H1 (cell line): ENCODE measurements around the gene PTTG2. TPM values are rescaled to one million over a fixed set of nuclear protein-coding genes. Genes with fewer than 3 reads are reported as not detected.

Source experiments
- CTCF ChIA-PET: fragments of 300-600 bp; sonication (Branson Sonifier 250); formaldehyde crosslinking; loops from one replicate; lab custom pipeline; 2021; ENCODE audit not compliant: partially characterized antibody; lab: Charles Lee
- POLR2A ChIA-PET: fragments of 300-600 bp; sonication (Branson Sonifier 250); formaldehyde crosslinking; loops from one replicate; lab custom pipeline; 2021; ENCODE audit warnings: inconsistent platforms; ENCODE audit not compliant: partially characterized antibody; lab: Charles Lee
- DNase-seq, 2 experiments: peaks; one replicate each; pipeline versions ENCODE4 v3.0.0 to v3.0.0-alpha.2; 2010 to 2022; ENCODE audit warnings: low spot score in 2 of 2, low read depth in 1 of 2, mixed read lengths in 1 of 2
- FAIRE-seq: peaks from 2 replicates; lab custom pipeline; 2011; peaks lifted over from hg19 to GRCh38; lab: Jason Lieb, UNC
- H2AFZ ChIP-seq: 2 replicates; pipeline ENCODE4 v1.8.1; 2012; ENCODE audit warnings: low read length, inconsistent platforms
- H2AK5ac ChIP-seq: 2 replicates; pipeline ENCODE4 v1.6.1; 2013; ENCODE audit warnings: low read depth, low read length
- H2BK120ac ChIP-seq: replicated peaks from 2 replicates; pipeline ENCODE3; 2013; ENCODE audit warnings: low read depth, low read length, inconsistent platforms
- H2BK12ac ChIP-seq: 2 replicates; pipeline ENCODE4 v1.6.1; 2013; ENCODE audit warnings: low read depth, low read length
- H2BK15ac ChIP-seq: 2 replicates; pipeline ENCODE4 v1.6.1; 2013; ENCODE audit warnings: low read length
- H2BK20ac ChIP-seq: 2 replicates; pipeline ENCODE4 v1.6.1; 2013; ENCODE audit warnings: low read length
- H2BK5ac ChIP-seq: 2 replicates; pipeline ENCODE4 v1.6.1; 2013; ENCODE audit warnings: low read depth, low read length
- H3K14ac ChIP-seq: 2 replicates; pipeline ENCODE4 v1.6.1; 2013; ENCODE audit warnings: inconsistent platforms; ENCODE audit not compliant: insufficient read length
- H3K18ac ChIP-seq: 2 replicates; pipeline ENCODE4 v1.6.1; 2013; ENCODE audit warnings: low read length; ENCODE audit errors: extremely low read depth
- H3K23ac ChIP-seq: 2 replicates; pipeline ENCODE4 v1.6.1; 2013; ENCODE audit warnings: inconsistent platforms; ENCODE audit not compliant: insufficient read length
- H3K23me2 ChIP-seq: 2 replicates; pipeline ENCODE4 v1.6.1; 2013; ENCODE audit warnings: low read depth, low read length
- H3K27ac ChIP-seq: 2 replicates; pipeline ENCODE4 v1.6.1; 2011; ENCODE audit warnings: low read depth, low read length, inconsistent platforms
- H3K27me3 ChIP-seq, 4 experiments: replicated peaks in 1 of 4; 1 replicate in 1 of 4; 2 replicates in 3 of 4; pipeline versions ENCODE4 v1.6.1 to v1.8.1; 2011 to 2013; ENCODE audit warnings: low read length in 3 of 4, mild to moderate bottlenecking in 3 of 4, inconsistent platforms in 2 of 4, mixed read lengths in 2 of 4, moderate library complexity in 1 of 4; ENCODE audit not compliant: control insufficient read depth in 3 of 4, insufficient read depth in 3 of 4; ENCODE audit errors: extremely low read depth in 1 of 4
- H3K36me3 ChIP-seq, 4 experiments: 2 replicates each; pipeline versions ENCODE4 v1.6.1 to v1.8.1; 2011 to 2013; ENCODE audit warnings: mild to moderate bottlenecking in 4 of 4, low read length in 3 of 4, moderate library complexity in 2 of 4, control low read depth in 1 of 4, inconsistent platforms in 1 of 4; ENCODE audit not compliant: insufficient read depth in 4 of 4, control insufficient read depth in 2 of 4
- H3K4ac ChIP-seq: replicated peaks from 2 replicates; pipeline ENCODE3; 2013; ENCODE audit warnings: low read length, low read depth, mixed read lengths, inconsistent platforms; ENCODE audit not compliant: insufficient read length
- H3K4me1 ChIP-seq, 4 experiments: replicated peaks in 1 of 4; 1 replicate in 1 of 4; 2 replicates in 3 of 4; pipeline versions ENCODE4 v1.6.1 to v1.8.1; 2011 to 2013; ENCODE audit warnings: low read length in 3 of 4, inconsistent platforms in 2 of 4, mixed read lengths in 1 of 4; ENCODE audit not compliant: insufficient read depth in 4 of 4, control insufficient read depth in 3 of 4
- H3K4me2 ChIP-seq, 2 experiments: 2 replicates each; pipeline versions ENCODE4 v1.6.1 to v1.8.1; 2011 to 2013; ENCODE audit warnings: low read depth in 2 of 2, low read length in 2 of 2, control low read depth in 1 of 2, inconsistent platforms in 1 of 2, mild to moderate bottlenecking in 1 of 2; ENCODE audit not compliant: insufficient read depth in 1 of 2
- H3K4me3 ChIP-seq, 4 experiments: fragments of 200-600, 300-600 bp in 1 of 4; sonication (generic), shearing (Covaris generic), sonication (Bioruptor Twin) in 1 of 4; 2 replicates each; pipeline versions ENCODE4 v1.5.1 to v1.8.1; 2011 to 2016; ENCODE audit warnings: low read length in 4 of 4, low read depth in 3 of 4, control low read depth in 2 of 4, inconsistent platforms in 2 of 4, mild to moderate bottlenecking in 2 of 4, mixed read lengths in 1 of 4, moderate library complexity in 1 of 4; ENCODE audit not compliant: insufficient read depth in 2 of 4; ENCODE audit errors: extremely low read depth in 1 of 4
- H3K56ac ChIP-seq: replicated peaks from 2 replicates; pipeline ENCODE3; 2013; ENCODE audit warnings: low read depth, mild to moderate bottlenecking, mixed read lengths, low read length, inconsistent platforms; ENCODE audit not compliant: insufficient read length
- H3K79me1 ChIP-seq: 2 replicates; pipeline ENCODE4 v1.6.1; 2013; ENCODE audit warnings: low read depth, low read length, control low read depth
- H3K79me2 ChIP-seq, 2 experiments: 2 replicates each; pipeline versions ENCODE4 v1.6.1 to v1.8.1; 2012 to 2013; ENCODE audit warnings: low read length in 2 of 2, mild to moderate bottlenecking in 2 of 2, inconsistent platforms in 1 of 2; ENCODE audit not compliant: insufficient read depth in 2 of 2, control insufficient read depth in 1 of 2
- H3K9ac ChIP-seq, 4 experiments: replicated peaks in 1 of 4; 1 replicate in 1 of 4; 2 replicates in 3 of 4; pipeline versions ENCODE4 v1.6.1 to v1.8.1; 2011 to 2013; ENCODE audit warnings: low read depth in 3 of 4, low read length in 3 of 4, control low read depth in 2 of 4, mild to moderate bottlenecking in 2 of 4, moderate library complexity in 2 of 4, inconsistent platforms in 1 of 4; ENCODE audit errors: extremely low read depth in 1 of 4
- H3K9me3 ChIP-seq, 2 experiments: 2 replicates each; pipeline versions ENCODE4 v1.6.1 to v1.8.1; 2012 to 2013; ENCODE audit warnings: mild to moderate bottlenecking in 2 of 2, moderate library complexity in 2 of 2, control low read depth in 1 of 2, inconsistent platforms in 1 of 2, low read depth in 1 of 2, low read length in 1 of 2, mixed read lengths in 1 of 2; ENCODE audit not compliant: insufficient read depth in 2 of 2
- H4K20me1 ChIP-seq, 2 experiments: replicated peaks in 1 of 2; 2 replicates each; pipeline versions ENCODE3 to v1.8.1; 2011 to 2013; ENCODE audit warnings: inconsistent platforms in 2 of 2, low read length in 2 of 2, mild to moderate bottlenecking in 1 of 2; ENCODE audit not compliant: insufficient read depth in 2 of 2, control insufficient read depth in 1 of 2
- H4K5ac ChIP-seq: 2 replicates; pipeline ENCODE4 v1.6.1; 2013; ENCODE audit warnings: low read length, low read depth, mixed read lengths, inconsistent platforms; ENCODE audit not compliant: insufficient read length
- H4K8ac ChIP-seq: 2 replicates; pipeline ENCODE4 v1.8.0; 2013; ENCODE audit warnings: mild to moderate bottlenecking, moderate library complexity, low read length, inconsistent platforms; ENCODE audit not compliant: insufficient read depth; ENCODE audit errors: extremely low read depth
- H4K91ac ChIP-seq: replicated peaks from 2 replicates; pipeline ENCODE3; 2013; ENCODE audit warnings: low read length, mixed read lengths, inconsistent platforms; ENCODE audit not compliant: insufficient read length
- BCL11A ChIP-seq, 2 experiments: IDR thresholded peaks; one replicate each; pipeline ENCODE4 v1.6.1; 2011; ENCODE audit warnings: low read depth in 2 of 2, low read length in 2 of 2, mild to moderate bottlenecking in 2 of 2
- E2F6 ChIP-seq: IDR thresholded peaks from 2 replicates; pipeline ENCODE4 v1.6.1; 2012; ENCODE audit warnings: inconsistent platforms
- EP300 ChIP-seq, 2 experiments: IDR thresholded peaks; 1 replicate in 1 of 2; 2 replicates in 1 of 2; pipeline ENCODE4 v1.6.1; 2011 to 2012; ENCODE audit warnings: low read depth in 2 of 2, low read length in 2 of 2, mild to moderate bottlenecking in 2 of 2, borderline replicate concordance in 1 of 2, inconsistent platforms in 1 of 2, moderate library complexity in 1 of 2
- GABPA ChIP-seq: IDR thresholded peaks from 2 replicates; pipeline ENCODE4 v1.6.1; 2011; ENCODE audit warnings: mild to moderate bottlenecking, low read length, moderate library complexity, borderline replicate concordance; ENCODE audit not compliant: insufficient read depth
- NANOG ChIP-seq: IDR thresholded peaks from 2 replicates; pipeline ENCODE4 v1.6.1; 2011; ENCODE audit warnings: low read length, low read depth, mild to moderate bottlenecking, inconsistent platforms; ENCODE audit not compliant: insufficient read depth, poor library complexity, severe bottlenecking
- WGBS, 2 experiments: shearing (Covaris generic) in 1 of 2; methylation state at CpG; one replicate each; pipeline versions ENCODE4 v1.1.6 to v1.1.7; 2013 to 2015; ENCODE audit warnings: low lambda C conversion rate in 2 of 2, mixed read lengths in 2 of 2, inconsistent platforms in 1 of 2, low coverage in 1 of 2, missing lambda C conversion rate in 1 of 2; ENCODE audit not compliant: insufficient replicate concordance in 2 of 2, insufficient coverage in 1 of 2, insufficient read length in 1 of 2; ENCODE audit errors: extremely low coverage in 1 of 2, missing lambda C conversion rate in 1 of 2; 5-methylcytosine and 5-hydroxymethylcytosine counted together
- polyA plus RNA-seq, 7 experiments: library from polyadenylated mRNA; depleted of rRNA in 3 of 7; stranded (reverse) in 5 of 7; unstranded in 2 of 7; fragments of >200 nt in 5 of 7; fragments of 200-250 nt in 2 of 7; gene quantifications; 1 replicate in 5 of 7; 2 replicates in 1 of 7; 4 replicates in 1 of 7; pipeline versions ENCODE4 v1.2.1 to v1.2.3, GENCODE V29; 2011 to 2013; ENCODE audit warnings: missing spikeins in 2 of 7, mixed read lengths in 2 of 7
- total RNA-seq: library from RNA; stranded (reverse); fragmentation: NEBNext Ultra II Directional; extraction: Animal tissue kit (Norgen Biotek cat#: 25700); gene quantifications from 2 replicates; pipeline ENCODE4 v1.2.1, GENCODE V29; 2021

The PTTG2 gene
- total and polyA plus RNA-seq, 2 of the 8 experiments (the other 6 are each of a cell fraction or from before 2014, with no cell fraction given), result not detected

DNA sequence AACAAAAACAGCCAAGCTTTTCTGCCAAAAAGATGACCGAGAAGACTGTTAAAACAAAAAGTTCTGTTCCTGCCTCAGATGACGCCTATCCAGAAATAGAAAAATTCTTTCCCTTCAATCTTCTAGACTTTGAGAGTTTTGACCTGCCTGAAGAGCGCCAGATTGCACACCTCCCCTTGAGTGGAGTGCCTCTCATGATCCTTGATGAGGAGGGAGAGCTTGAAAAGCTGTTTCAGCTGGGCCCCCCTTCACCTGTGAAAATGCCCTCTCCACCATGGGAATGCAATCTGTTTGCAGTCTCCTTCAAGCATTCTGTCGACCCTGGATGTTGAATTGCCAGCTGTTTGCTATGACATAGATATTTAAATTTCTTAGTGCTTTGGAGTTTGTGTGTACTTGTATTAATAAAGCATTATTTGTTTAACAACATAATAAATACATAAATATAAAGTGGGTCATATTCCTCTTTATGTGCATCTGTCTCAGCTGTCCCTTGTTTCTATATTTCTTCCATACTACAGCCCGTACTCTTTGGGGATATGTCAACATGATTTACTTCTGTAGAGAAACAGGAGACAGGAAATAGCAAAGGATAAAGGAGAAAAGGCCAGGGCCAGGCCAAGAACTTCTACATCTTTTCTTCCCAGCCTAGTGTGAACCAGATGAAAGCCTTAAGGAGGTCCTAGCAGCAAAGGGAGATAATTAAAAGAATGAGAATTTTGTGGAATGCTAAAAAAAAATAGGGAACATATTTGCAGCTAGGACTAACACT, 667 bp downstream of the PTTG2 start:
- H3K4ac ChIP-seq, result no peak overlapping the region
- no peak overlapping the region for H3K14ac ChIP-seq
- H3K56ac ChIP-seq, result no peak overlapping the region

More for the DNA sequence above, 667 bp downstream of the PTTG2 start:
- no peaks in the 10 kb centered on the region for H3K79me1 ChIP-seq
- H3K18ac ChIP-seq, result no peak overlapping the region
- no peak overlapping the region for H4K91ac ChIP-seq
- ChIA-PET POLR2A (interaction anchor here (1.3 kb wide), 1 partner anchor 9 kb away, joined by 4 read pairs; no protein-coding TSS in a partner anchor), CTCF (interaction anchor here (0.6 to 1.3 kb wide), 2 partner anchors 9 to 25 kb away, joined by 3 read pairs; no protein-coding TSS in a partner anchor)
- H3K9ac ChIP-seq, result no peak overlapping the region
- no peak overlapping the region for H4K5ac ChIP-seq
- no peak for FAIRE-seq
- no peak overlapping the region for H3K27ac ChIP-seq
- H2AFZ ChIP-seq, result no peak overlapping the region
- TF ChIP-seq BCL11A (IDR thresholded peaks at IDR 0.05; ENCODE audit: low read depth in 2 of 2, low read length in 2 of 2), result no peak
- no peak for TF ChIP-seq E2F6
- no peak for TF ChIP-seq EP300 (IDR thresholded peaks at IDR 0.05; ENCODE audit: borderline replicate concordance in 1 of 2, low read depth in 2 of 2, low read length in 2 of 2)
- no peak for TF ChIP-seq NANOG
- TF ChIP-seq GABPA, result no peak
- no peak overlapping the region for H3K4me2 ChIP-seq
- H3K4me1 ChIP-seq, result no peaks in the 10 kb centered on the region
- no peaks in the 10 kb centered on the region for H3K36me3 ChIP-seq
- no peaks in the 10 kb centered on the region for H3K27me3 ChIP-seq
- H2BK12ac ChIP-seq, result no peak overlapping the region
- no peak overlapping the region for H3K23ac ChIP-seq
- H4K20me1 ChIP-seq, result no peaks in the 10 kb centered on the region
- no peaks in the 10 kb centered on the region for H3K23me2 ChIP-seq
- no peak overlapping the region for H2BK20ac ChIP-seq
- DNase-seq, result no peak
- H2AK5ac ChIP-seq, result no peak overlapping the region
- 85% methylated on average over 5 of the region's 5 CpGs; no CpG with 5 or more reads in 1 of the 2 experiments for WGBS, 2 experiments
- H3K79me2 ChIP-seq, result no peaks in the 10 kb centered on the region
- no peak overlapping the region for H3K4me3 ChIP-seq
- H2BK5ac ChIP-seq, result no peak overlapping the region
- no peaks in the 10 kb centered on the region for H3K9me3 ChIP-seq
- H2BK15ac ChIP-seq, result no peak overlapping the region
- no peak overlapping the region for H4K8ac ChIP-seq
- H2BK120ac ChIP-seq, result no peak overlapping the region
